Measurements from ENCODE around the gene PRG2. TPM values are rescaled to one million over a fixed set of nuclear protein-coding genes. Genes with fewer than 3 reads are reported as not detected.

The PRG2 gene
- total RNA-seq, 4 donors from 2014 or later, result 0.22 to 0.94 (median 0.71) TPM; not detected in 1

DNA sequence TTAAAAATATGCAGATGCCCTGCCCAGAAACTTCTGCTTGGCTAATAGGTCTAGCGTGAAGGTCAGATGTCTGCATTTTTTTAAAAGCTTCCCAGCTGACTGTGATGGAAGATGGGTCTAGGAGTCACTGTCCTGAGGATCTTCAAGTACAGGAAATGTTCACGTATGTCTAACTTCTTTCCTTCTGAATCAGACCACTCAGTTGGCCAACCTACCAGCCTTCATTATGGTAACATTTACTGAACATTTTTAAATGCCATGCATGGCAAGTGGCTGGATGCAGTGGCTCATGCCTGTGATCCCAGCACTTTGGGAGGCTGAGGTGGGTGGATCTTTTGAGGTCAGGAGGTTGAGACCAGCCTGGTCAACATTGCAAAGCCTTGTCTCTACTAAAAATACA lies 1.1 kb upstream of the PRG2 start:
- Histone ChIP-seq H3K4me3 (replicated peaks in 1 of 3) (no peak overlapping the region), H3K4me1 (no peaks in the 10 kb centered on the region), H3K27me3 (no peaks in the 10 kb centered on the region), H3K36me3 (no peaks in the 10 kb centered on the region), H3K27ac (no peak overlapping the region), H3K9me3 (no peaks in the 10 kb centered on the region)
- no peak for DNase-seq
- no peak for TF ChIP-seq POLR2A (IDR thresholded peaks at IDR 0.05)
- TF ChIP-seq, protein P1, sequence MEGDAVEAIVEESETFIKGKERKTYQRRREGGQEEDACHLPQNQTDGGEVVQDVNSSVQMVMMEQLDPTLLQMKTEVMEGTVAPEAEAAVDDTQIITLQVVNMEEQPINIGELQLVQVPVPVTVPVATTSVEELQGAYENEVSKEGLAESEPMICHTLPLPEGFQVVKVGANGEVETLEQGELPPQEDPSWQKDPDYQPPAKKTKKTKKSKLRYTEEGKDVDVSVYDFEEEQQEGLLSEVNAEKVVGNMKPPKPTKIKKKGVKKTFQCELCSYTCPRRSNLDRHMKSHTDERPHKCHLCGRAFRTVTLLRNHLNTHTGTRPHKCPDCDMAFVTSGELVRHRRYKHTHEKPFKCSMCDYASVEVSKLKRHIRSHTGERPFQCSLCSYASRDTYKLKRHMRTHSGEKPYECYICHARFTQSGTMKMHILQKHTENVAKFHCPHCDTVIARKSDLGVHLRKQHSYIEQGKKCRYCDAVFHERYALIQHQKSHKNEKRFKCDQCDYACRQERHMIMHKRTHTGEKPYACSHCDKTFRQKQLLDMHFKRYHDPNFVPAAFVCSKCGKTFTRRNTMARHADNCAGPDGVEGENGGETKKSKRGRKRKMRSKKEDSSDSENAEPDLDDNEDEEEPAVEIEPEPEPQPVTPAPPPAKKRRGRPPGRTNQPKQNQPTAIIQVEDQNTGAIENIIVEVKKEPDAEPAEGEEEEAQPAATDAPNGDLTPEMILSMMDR (IDR thresholded peaks at IDR 0.05), result no peak
- 68 to 89% methylated on average over 2 of the region's 2 CpGs for WGBS, 2 donors
- intact Hi-C loops (cut with DNase I), result no loop called here

DNA sequence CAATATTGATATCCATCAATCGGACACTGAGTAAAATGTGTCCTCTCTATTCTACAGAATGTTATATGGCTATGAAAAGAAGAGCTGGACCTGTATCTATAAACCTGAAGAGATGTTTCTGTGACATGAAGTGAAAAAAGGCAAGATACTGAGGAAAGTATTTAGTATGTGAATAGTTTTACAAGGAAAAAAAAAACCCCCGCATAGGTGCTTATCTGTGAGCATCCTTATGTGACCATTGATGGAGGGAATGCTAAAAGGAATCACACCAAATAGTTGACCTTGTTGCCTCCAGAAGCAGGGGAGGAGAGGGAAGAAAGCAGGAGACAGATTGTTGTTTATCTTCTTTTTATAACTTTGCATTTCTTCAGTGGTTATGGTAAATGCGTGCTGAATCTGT lies 661 bp upstream of the PRG2 start:
- H3K4me3 ChIP-seq (replicated peaks in 1 of 3), result no peak overlapping the region
- DNase-seq, result no peak
- H3K36me3 ChIP-seq, result no peaks in the 10 kb centered on the region
- no peaks in the 10 kb centered on the region for H3K9me3 ChIP-seq
- H3K4me1 ChIP-seq, result no peaks in the 10 kb centered on the region
- no peaks in the 10 kb centered on the region for H3K27me3 ChIP-seq
- intact Hi-C loops (cut with DNase I), result no loop called here
- 90 to 91% methylated on average over 3 of the region's 3 CpGs for WGBS, 2 donors
- no peak for TF ChIP-seq POLR2A (IDR thresholded peaks at IDR 0.05)
- TF ChIP-seq, protein P1 (IDR thresholded peaks at IDR 0.05), result no peak
- no peak overlapping the region for H3K27ac ChIP-seq

DNA sequence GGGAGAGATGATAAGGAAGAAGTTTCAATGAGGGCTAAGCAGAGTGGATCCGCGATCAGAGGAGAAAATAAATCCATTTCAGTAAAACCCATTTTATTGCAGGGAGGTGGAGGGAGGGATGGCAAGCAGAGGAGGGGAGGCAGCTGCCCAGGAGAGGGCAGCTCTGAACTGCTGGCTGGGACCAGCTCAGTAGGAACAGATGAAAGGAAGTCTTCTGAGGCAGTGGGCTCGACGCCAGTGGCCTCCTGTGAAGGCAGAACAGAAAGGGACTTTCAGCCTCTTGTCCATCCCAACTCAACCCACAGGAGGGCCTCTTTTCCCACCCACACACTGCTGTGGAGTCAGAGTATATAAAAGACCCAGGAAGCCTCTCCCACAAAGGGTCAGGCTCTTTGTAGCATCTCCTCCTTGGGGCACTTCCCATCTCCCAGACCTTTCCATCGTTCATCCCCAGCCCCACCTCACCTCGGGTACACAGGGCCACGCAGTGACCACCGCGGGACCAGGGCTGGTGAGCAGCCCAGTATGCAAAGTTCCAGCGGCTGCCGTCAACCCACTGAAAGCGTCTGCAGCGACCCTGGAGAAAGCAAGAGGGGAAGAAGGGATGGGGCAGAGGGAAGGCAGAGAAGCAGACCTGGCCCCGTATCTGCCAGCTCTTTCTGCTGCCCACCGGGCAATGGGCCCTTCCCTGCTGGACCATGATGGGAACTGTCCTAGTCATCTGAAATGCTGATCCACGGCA lies 3.0 kb downstream of the PRG2 start:
- Histone ChIP-seq H3K9me3 (no peaks in the 10 kb centered on the region), H3K4me1 (no peaks in the 10 kb centered on the region), H3K27ac (no peak overlapping the region), H3K4me3 (replicated peaks in 1 of 3) (no peak overlapping the region), H3K36me3 (no peaks in the 10 kb centered on the region), H3K27me3 (no peaks in the 10 kb centered on the region)
- WGBS, 2 donors, result 78 to 79% methylated on average over 16 of the region's 16 CpGs
- intact Hi-C loops (cut with DNase I), result no loop called here
- TF ChIP-seq POLR2A (IDR thresholded peaks at IDR 0.05), result no peak
- TF ChIP-seq, protein P1 (IDR thresholded peaks at IDR 0.05), result peak in 2 of 6 experiments; percentile 9 to 13
- peak; percentile 38 to 56 for DNase-seq

DNA sequence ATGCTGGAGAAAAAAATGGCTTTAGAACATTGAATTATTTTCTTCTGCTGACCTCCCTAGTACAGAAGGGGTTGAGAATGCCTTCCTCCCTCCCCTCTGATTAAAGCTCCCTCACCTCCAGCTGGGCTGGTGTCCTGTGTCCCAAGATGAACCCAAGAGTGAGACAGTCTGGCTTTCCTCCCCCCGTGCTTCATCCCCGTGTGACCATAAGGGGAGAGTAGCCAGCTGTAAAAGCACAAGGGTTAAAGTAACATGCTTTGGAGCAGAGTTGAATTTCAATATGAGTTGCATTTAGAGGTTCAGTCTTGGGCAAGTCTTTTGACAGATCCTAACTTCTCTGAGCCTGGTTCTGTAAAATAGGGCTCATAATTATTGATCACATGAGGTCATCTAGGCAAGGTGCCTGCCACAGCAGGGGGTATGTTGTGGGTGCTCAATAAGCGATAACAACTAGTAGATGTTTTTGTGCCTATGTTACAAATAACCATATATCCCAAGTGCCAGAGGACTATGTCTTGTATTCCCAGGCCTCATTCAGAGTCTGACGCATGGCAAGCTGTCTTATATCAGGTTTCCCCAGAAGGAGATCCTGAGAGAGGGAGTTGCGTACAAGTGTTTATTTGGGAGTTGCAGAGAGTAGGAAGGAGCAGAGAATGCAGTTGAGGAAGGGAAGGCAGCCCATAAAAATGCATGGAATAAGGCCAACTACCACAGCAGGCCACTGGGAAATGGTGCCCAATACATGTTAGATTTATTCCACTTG lies 4.1 kb downstream of the PRG2 start:
- no peaks in the 10 kb centered on the region for H3K36me3 ChIP-seq
- no peak for DNase-seq
- H3K9me3 ChIP-seq, result no peaks in the 10 kb centered on the region
- H3K27ac ChIP-seq, result no peak overlapping the region
- no peaks in the 10 kb centered on the region for H3K27me3 ChIP-seq
- TF ChIP-seq, protein P1 (IDR thresholded peaks at IDR 0.05), result no peak
- no peak for TF ChIP-seq POLR2A (IDR thresholded peaks at IDR 0.05)
- no peaks in the 10 kb centered on the region for H3K4me1 ChIP-seq
- WGBS, 2 donors, result 74 to 92% methylated on average over 5 of the region's 5 CpGs
- intact Hi-C loops (cut with DNase I), result no loop called here
- H3K4me3 ChIP-seq (replicated peaks in 1 of 3), result no peak overlapping the region

DNA sequence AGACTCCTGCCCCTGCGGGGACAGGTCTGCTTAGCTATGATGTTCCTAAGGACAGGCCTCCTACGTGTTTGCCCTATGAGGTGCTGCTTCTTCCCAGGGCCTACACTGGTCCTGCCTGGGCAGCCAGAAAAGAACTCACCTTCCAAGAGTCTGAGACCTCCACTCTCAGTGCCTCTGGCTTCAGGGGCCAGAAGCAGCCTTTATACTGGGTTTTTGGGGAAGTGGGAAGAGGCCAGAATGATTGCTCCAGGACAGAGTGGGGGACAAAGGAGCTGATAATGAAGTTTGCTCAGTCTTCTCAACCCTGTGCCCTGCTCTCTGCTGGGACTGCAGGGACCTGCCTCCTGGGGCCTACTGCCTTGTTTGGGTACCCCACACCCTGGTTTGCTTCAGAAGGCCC lies 9.5 kb downstream of the PRG2 start, which contains the start of gene PRG3:
Gene PRG3 (minus strand): TSS at position 176 of the 400 bp plus-strand sequence. CDS start 442 bp downstream, outside the sequence.
- 76 to 89% methylated on average over 2 of the region's 2 CpGs for whole genome bisulfite sequencing, 2 donors
- no peaks in the 10 kb centered on the region for H3K36me3 ChIP-seq
- no peak within 1 kb of the TSS for H3K27ac ChIP-seq
- no peaks in the 10 kb centered on the region for H3K9me3 ChIP-seq
- no peaks in the 10 kb centered on the region for H3K27me3 ChIP-seq
- H3K4me1 ChIP-seq, result no peaks in the 10 kb centered on the region
- intact Hi-C loops (cut with DNase I), result no loop called here
- DNase-seq, result no peak
- TF ChIP-seq POLR2A (IDR thresholded peaks at IDR 0.05), result no peak
- TF ChIP-seq, protein P1 (IDR thresholded peaks at IDR 0.05), result no peak
- H3K4me3 ChIP-seq (replicated peaks in 1 of 3), result no peak within 1 kb of the TSS
